ENCODE measurements around the gene CAMK2D.

DNA sequence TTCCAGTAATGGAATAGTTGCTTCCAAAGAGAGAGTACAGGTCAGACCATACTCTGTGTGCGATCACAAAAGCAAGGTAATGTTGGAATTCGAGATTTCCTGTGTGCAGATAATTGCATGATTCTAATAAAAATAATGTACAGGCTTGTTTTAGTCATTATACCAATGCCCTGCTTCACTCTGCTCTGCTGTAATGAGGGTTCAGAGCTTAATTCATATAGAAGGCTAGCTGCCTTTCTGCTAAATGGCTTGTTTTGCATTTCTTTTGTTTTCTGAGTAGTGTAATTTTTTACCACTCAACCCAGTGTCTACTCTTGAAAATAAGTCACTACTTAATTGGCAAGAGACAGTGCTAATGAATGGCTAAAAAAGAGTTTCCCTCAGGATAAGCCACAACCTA, 236.0 kb downstream of the CAMK2D start:
- TF ChIP-seq, protein P1, sequence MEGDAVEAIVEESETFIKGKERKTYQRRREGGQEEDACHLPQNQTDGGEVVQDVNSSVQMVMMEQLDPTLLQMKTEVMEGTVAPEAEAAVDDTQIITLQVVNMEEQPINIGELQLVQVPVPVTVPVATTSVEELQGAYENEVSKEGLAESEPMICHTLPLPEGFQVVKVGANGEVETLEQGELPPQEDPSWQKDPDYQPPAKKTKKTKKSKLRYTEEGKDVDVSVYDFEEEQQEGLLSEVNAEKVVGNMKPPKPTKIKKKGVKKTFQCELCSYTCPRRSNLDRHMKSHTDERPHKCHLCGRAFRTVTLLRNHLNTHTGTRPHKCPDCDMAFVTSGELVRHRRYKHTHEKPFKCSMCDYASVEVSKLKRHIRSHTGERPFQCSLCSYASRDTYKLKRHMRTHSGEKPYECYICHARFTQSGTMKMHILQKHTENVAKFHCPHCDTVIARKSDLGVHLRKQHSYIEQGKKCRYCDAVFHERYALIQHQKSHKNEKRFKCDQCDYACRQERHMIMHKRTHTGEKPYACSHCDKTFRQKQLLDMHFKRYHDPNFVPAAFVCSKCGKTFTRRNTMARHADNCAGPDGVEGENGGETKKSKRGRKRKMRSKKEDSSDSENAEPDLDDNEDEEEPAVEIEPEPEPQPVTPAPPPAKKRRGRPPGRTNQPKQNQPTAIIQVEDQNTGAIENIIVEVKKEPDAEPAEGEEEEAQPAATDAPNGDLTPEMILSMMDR (IDR thresholded peaks at IDR 0.05; ENCODE audit: borderline replicate concordance, extremely low read depth, low read length, poor library complexity, severe bottlenecking) = no peak
- TF ChIP-seq EZH2 (IDR thresholded peaks at IDR 0.05; ENCODE audit: borderline replicate concordance, low read depth, low read length, severe bottlenecking) = no peak

All from DND-41 (cell line).